SU-DHL-6 (cell line): ENCODE results near the gene GPR12.
A peak's percentile ranks its signal among the peaks of the same experiment; 100 is the strongest.

Experiments used
- H2AFZ ChIP-seq: fragments of 200-600 bp; sonication (generic); 2 replicates; pipeline ENCODE4 v1.6.1; 2014; ENCODE audit warnings: low read depth, mild to moderate bottlenecking, moderate library complexity, mixed read lengths, antibody characterized with exemption, low read length; ENCODE audit not compliant: severe bottlenecking
- H3F3A ChIP-seq: fragments of 200-600 bp; shearing (Covaris generic); 2 replicates; pipeline ENCODE4 v1.6.0; 2016; ENCODE audit warnings: antibody characterized with exemption, mild to moderate bottlenecking; ENCODE audit not compliant: insufficient read depth
- H3K27ac ChIP-seq: fragments of 200-600 bp; sonication (generic); 2 replicates; pipeline ENCODE4 v1.5.1; 2016; ENCODE audit warnings: low read depth, mild to moderate bottlenecking, low read length, moderate library complexity, mixed read lengths
- H3K27me3 ChIP-seq: fragments of 200-600 bp; sonication (generic), shearing (Covaris generic); 2 replicates; pipeline ENCODE4 v1.6.0; 2014; ENCODE audit warnings: mild to moderate bottlenecking, low read length
- H3K36me3 ChIP-seq: fragments of 200-600 bp; sonication (generic); 2 replicates; pipeline ENCODE4 v1.6.1; 2014; ENCODE audit warnings: mild to moderate bottlenecking, low read length, mixed read lengths
- H3K4me2 ChIP-seq: fragments of 300-600, 200-600 bp; shearing (Covaris generic), sonication (generic); 2 replicates; pipeline ENCODE4 v1.6.0; 2014; ENCODE audit warnings: low read length, low read depth, mild to moderate bottlenecking; ENCODE audit not compliant: poor library complexity, severe bottlenecking
- H3K4me3 ChIP-seq: fragments of 200-600 bp; sonication (generic); 2 replicates; pipeline ENCODE4 v1.5.1; 2014; ENCODE audit warnings: antibody characterized with exemption, low read length, mild to moderate bottlenecking, mixed read lengths; ENCODE audit not compliant: insufficient read depth, poor library complexity, severe bottlenecking
- H3K79me2 ChIP-seq: fragments of 200-600 bp; sonication (generic); 2 replicates; pipeline ENCODE4 v1.6.1; 2014; ENCODE audit warnings: mild to moderate bottlenecking, low read length, moderate library complexity; ENCODE audit not compliant: insufficient read depth
- H3K9ac ChIP-seq: fragments of 200-600 bp; sonication (generic); 2 replicates; pipeline ENCODE4 v1.7.0; 2014; ENCODE audit warnings: mild to moderate bottlenecking, low read length
- H3K9me2 ChIP-seq: fragments of 200-600 bp; sonication (generic); replicated peaks from 2 replicates; pipeline ENCODE4 v1.6.1; 2014; ENCODE audit warnings: low read length; ENCODE audit not compliant: insufficient read depth
- H3K9me3 ChIP-seq: fragments of 200-600 bp; sonication (generic); 2 replicates; pipeline ENCODE4 v1.6.1; 2014; ENCODE audit warnings: low read length, mixed read lengths; ENCODE audit not compliant: insufficient read depth
- H4K20me1 ChIP-seq: fragments of 200-600 bp; sonication (generic); 2 replicates; pipeline ENCODE4 v1.6.1; 2014; ENCODE audit warnings: low read depth, mild to moderate bottlenecking, antibody characterized with exemption, low read length, moderate library complexity, mixed read lengths
- EZH2phosphoT487 ChIP-seq: fragments of 200-600 bp; sonication (generic), shearing (Covaris generic); conservative IDR thresholded peaks from 2 replicates; pipeline ENCODE4 v1.6.1; 2018; ENCODE audit warnings: mild to moderate bottlenecking, antibody characterized with exemption, low read length, moderate library complexity, mixed read lengths
- TF ChIP-seq, protein P1 (sequence below): fragments of 200-600 bp; sonication (generic); IDR thresholded peaks from one replicate; pipeline ENCODE4 v1.5.1; 2017; ENCODE audit warnings: antibody characterized with exemption, mild to moderate bottlenecking, low read length, moderate library complexity; ENCODE audit not compliant: insufficient read depth, poor library complexity, severe bottlenecking

Gene GPR12

DNA sequence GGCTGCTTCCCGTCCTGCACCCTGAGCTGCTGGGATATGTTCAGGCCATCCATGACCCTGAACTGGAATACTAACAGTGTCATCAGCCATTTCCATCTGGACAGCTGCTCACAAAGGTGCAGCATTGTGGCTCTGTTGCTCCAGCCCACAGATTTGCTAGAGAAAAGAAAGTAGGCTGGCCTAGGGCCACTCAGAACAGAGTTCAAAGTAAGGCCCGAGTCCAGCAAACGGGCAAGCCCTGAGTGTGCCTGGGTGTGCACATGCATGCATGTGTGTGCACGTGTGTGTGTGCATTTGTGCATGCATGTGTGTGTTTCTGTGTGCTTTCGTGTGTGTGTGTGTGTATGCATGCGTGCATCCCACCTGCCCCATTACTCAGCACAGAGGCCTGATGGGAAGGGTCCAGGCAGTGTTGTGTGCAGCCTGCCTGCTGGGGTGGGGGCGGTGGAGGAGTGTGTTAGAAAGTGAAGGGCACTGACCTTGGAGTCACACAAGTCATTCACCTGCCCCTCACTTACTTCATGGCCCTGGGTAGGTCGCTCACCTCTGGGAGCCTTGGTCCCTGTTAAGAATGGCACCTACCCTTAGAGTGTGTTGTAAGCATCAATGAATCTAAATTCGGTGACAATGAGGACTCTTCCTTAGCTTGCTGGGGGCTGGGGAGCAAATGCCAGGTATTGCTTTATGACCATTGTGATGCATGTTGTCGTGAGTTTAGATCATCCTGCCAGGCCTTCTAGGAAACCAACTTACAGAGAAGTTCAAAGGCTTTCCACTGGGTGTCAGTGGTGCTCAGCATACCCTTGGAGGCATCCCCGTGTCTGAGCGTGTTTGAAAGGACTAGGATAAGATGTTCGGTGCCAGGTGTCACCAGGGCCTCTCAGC is 53.2 kb downstream of the GPR12 start:
- Histone ChIP-seq H3K79me2 (no peaks in the 10 kb centered on the region), H3K9me2 (no peaks in the 10 kb centered on the region), H3F3A (no peaks in the 10 kb centered on the region), H3K27ac (no peak overlapping the region), H3K36me3 (no peaks in the 10 kb centered on the region), H2AFZ (no peak overlapping the region), H3K27me3 (no peaks in the 10 kb centered on the region), H4K20me1 (no peaks in the 10 kb centered on the region), H3K4me3 (no peak overlapping the region), H3K9ac (no peak overlapping the region), H3K9me3 (no peaks in the 10 kb centered on the region), H3K4me2 (no peak overlapping the region)
- no peak for TF ChIP-seq EZH2phosphoT487
- TF ChIP-seq, protein P1, sequence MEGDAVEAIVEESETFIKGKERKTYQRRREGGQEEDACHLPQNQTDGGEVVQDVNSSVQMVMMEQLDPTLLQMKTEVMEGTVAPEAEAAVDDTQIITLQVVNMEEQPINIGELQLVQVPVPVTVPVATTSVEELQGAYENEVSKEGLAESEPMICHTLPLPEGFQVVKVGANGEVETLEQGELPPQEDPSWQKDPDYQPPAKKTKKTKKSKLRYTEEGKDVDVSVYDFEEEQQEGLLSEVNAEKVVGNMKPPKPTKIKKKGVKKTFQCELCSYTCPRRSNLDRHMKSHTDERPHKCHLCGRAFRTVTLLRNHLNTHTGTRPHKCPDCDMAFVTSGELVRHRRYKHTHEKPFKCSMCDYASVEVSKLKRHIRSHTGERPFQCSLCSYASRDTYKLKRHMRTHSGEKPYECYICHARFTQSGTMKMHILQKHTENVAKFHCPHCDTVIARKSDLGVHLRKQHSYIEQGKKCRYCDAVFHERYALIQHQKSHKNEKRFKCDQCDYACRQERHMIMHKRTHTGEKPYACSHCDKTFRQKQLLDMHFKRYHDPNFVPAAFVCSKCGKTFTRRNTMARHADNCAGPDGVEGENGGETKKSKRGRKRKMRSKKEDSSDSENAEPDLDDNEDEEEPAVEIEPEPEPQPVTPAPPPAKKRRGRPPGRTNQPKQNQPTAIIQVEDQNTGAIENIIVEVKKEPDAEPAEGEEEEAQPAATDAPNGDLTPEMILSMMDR = peak; percentile 21

DNA sequence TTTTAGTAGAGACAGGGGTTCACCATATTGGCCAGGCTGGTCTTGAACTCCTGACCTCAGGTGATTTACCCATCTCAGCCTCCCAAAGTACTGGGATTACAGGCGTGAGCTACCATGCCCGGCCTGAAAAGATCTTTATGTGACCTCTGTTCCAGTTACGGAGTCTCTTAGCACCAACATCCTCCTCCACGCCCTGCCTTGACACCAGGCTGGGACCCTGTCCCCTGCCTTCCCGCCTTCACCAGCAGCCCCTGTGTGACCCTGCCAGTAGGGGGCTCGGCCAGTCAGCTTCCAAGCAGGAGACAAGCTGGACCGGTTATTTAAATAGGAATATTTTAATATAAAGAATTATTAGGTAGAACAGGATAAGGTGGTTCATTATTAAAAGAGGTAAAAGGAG is 54.2 kb downstream of the GPR12 start:
- H3K27ac ChIP-seq = no peak overlapping the region
- H2AFZ ChIP-seq = no peak overlapping the region
- H3K9me2 ChIP-seq = no peaks in the 10 kb centered on the region
- H3K27me3 ChIP-seq = no peaks in the 10 kb centered on the region
- TF ChIP-seq, protein P1 = no peak
- TF ChIP-seq EZH2phosphoT487 = no peak
- no peaks in the 10 kb centered on the region for H3K36me3 ChIP-seq
- no peaks in the 10 kb centered on the region for H3F3A ChIP-seq
- H3K9ac ChIP-seq = no peak overlapping the region
- H3K4me2 ChIP-seq = no peak overlapping the region
- H3K9me3 ChIP-seq = no peaks in the 10 kb centered on the region
- no peaks in the 10 kb centered on the region for H4K20me1 ChIP-seq
- no peak overlapping the region for H3K4me3 ChIP-seq
- H3K79me2 ChIP-seq = no peaks in the 10 kb centered on the region

- Histone ChIP-seq H4K20me1 (no peaks in the 10 kb centered on the region), H2AFZ (no peak overlapping the region), H3K9me2 (no peaks in the 10 kb centered on the region), H3K27ac (no peak overlapping the region), H3K9me3 (no peaks in the 10 kb centered on the region), H3K79me2 (no peaks in the 10 kb centered on the region), H3K4me3 (no peak overlapping the region), H3K4me2 (no peak overlapping the region), H3K9ac (no peak overlapping the region), H3F3A (no peaks in the 10 kb centered on the region), H3K36me3 (no peaks in the 10 kb centered on the region), H3K27me3 (no peaks in the 10 kb centered on the region)
- TF ChIP-seq, protein P1 = no peak
- no peak for TF ChIP-seq EZH2phosphoT487
Observed at GRCh38 chr13:26705536-26705935, 55.0 kb downstream of the GPR12 start.
